Thyroid gland (tissue), 4 donors: Measurements from ENCODE around the gene RAB44. TPM values are rescaled to one million over a fixed set of nuclear protein-coding genes. Genes with fewer than 3 reads are reported as not detected.

Source experiments
- DNase-seq, 2 donors: peaks; one replicate each; pipeline ENCODE4 v3.0.0-alpha.2; 2019
- H3K27ac ChIP-seq, 3 donors: fragments of 200-600 bp; sonication (generic); 1 replicate in 2 of 3; 2 replicates in 1 of 3; pipeline ENCODE4 v1.5.1; 2016 to 2019; ENCODE audit warnings: mild to moderate bottlenecking in 1 of 3, moderate library complexity in 1 of 3
- H3K27me3 ChIP-seq: fragments of 200-600 bp; sonication (generic); one replicate; pipeline ENCODE4 v1.5.1; 2019
- H3K36me3 ChIP-seq, 2 donors: fragments of 200-600 bp; sonication (generic); one replicate each; pipeline ENCODE4 v1.5.1; 2016 to 2019
- H3K4me1 ChIP-seq, 2 donors: fragments of 200-600 bp; sonication (generic); one replicate each; pipeline ENCODE4 v1.5.1; 2017 to 2019
- H3K4me3 ChIP-seq, 3 donors: fragments of 200-600 bp; sonication (generic); replicated peaks in 1 of 3; 1 replicate in 2 of 3; 2 replicates in 1 of 3; pipeline ENCODE4 v1.5.1; 2016; ENCODE audit warnings: mild to moderate bottlenecking in 1 of 3
- H3K9me3 ChIP-seq: fragments of 200-600 bp; sonication (generic); one replicate; pipeline ENCODE4 v1.5.1; 2017
- CTCF ChIP-seq, 6 experiments: fragments of 200-600 bp in 3 of 6; fragments of 450-650 bp in 3 of 6; sonication (generic) in 3 of 6; IDR thresholded peaks; one replicate each; pipeline ENCODE4 v1.5.1; 2016 to 2019; ENCODE audit warnings: antibody characterized with exemption in 6 of 6, mild to moderate bottlenecking in 2 of 6, inconsistent platforms in 1 of 6, moderate library complexity in 1 of 6
- POLR2A ChIP-seq, 2 donors: fragments of 450-650 bp; IDR thresholded peaks; one replicate each; pipeline ENCODE4 v1.6.1; 2017; ENCODE audit warnings: antibody characterized with exemption in 2 of 2, mild to moderate bottlenecking in 2 of 2, moderate library complexity in 1 of 2
- WGBS, 2 donors: methylation state at CpG; one replicate each; pipeline ENCODE4 v1.1.5; 2017; 5-methylcytosine and 5-hydroxymethylcytosine counted together
- intact Hi-C: fragments of 100-400 bp; cut with DNase I; formaldehyde crosslinking; loops from one replicate; pipeline ENCODE4 v1.15.1; 2023
- total RNA-seq, 4 donors: library from RNA; depleted of rRNA; stranded (reverse); fragments of >200 nt; gene quantifications; one replicate each; pipeline ENCODE4 v1.2.3, GENCODE V29; 2016

The RAB44 gene
- total RNA-seq, 4 donors from 2014 or later: 0.11 TPM; not detected in 3

- Histone ChIP-seq H3K4me1 (peaks cover 22% of the 10 kb centered on the region in 2 donors), H3K36me3 (no peaks in the 10 kb centered on the region), H3K4me3 (no peak overlapping the region), H3K27ac (no peak overlapping the region), H3K9me3 (no peaks in the 10 kb centered on the region), H3K27me3 (no peaks in the 10 kb centered on the region)
- WGBS, 2 donors: 89 to 96% methylated on average over 7 of the region's 7 CpGs
- TF ChIP-seq CTCF (IDR thresholded peaks at IDR 0.05) (no peak), POLR2A (IDR thresholded peaks at IDR 0.05) (no peak)
- DNase-seq: no peak
- intact Hi-C loops: loop anchor here (10.0 kb wide), 1 partner anchor 329 kb away; no protein-coding TSS in a partner anchor
Observed at GRCh38 chr6:36753671-36754405, 56.2 kb downstream of the RAB44 start.

GRCh38 chr6:36754582-36755434 is 57.2 kb downstream of the RAB44 start:
- H3K36me3 ChIP-seq: no peaks in the 10 kb centered on the region
- no peaks in the 10 kb centered on the region for H3K9me3 ChIP-seq
- no peak overlapping the region for H3K4me3 ChIP-seq
- no peak overlapping the region for H3K27ac ChIP-seq
- TF ChIP-seq CTCF (IDR thresholded peaks at IDR 0.05) (no peak), POLR2A (IDR thresholded peaks at IDR 0.05) (no peak)
- no peak for DNase-seq
- no peaks in the 10 kb centered on the region for H3K27me3 ChIP-seq
- 86 to 93% methylated on average over 9 of the region's 9 CpGs for WGBS, 2 donors
- intact Hi-C loops: loop anchor here (5.0 to 10.0 kb wide), 3 partner anchors 33 to 330 kb away; no protein-coding TSS in a partner anchor
- H3K4me1 ChIP-seq: peaks cover 22 to 23% of the 10 kb centered on the region in 2 donors

GRCh38 chr6:36755435-36756348 is 58.1 kb downstream of the RAB44 start:
- WGBS, 2 donors: 65 to 80% methylated on average over 19 of the region's 19 CpGs
- Histone ChIP-seq H3K4me3 (no peak overlapping the region), H3K27ac (no peak overlapping the region), H3K9me3 (no peaks in the 10 kb centered on the region), H3K4me1 (peaks cover 22 to 23% of the 10 kb centered on the region in 2 donors), H3K36me3 (no peaks in the 10 kb centered on the region), H3K27me3 (no peaks in the 10 kb centered on the region)
- no peak for TF ChIP-seq POLR2A (IDR thresholded peaks at IDR 0.05)
- no peak for TF ChIP-seq CTCF (IDR thresholded peaks at IDR 0.05)
- no peak for DNase-seq
- intact Hi-C loops: loop anchor here (5.0 to 10.0 kb wide), 3 partner anchors 33 to 331 kb away; no protein-coding TSS in a partner anchor

- no peak overlapping the region for H3K4me3 ChIP-seq
- 84 to 87% methylated on average over 7 to 8 of the region's 8 CpGs for WGBS, 2 donors
- TF ChIP-seq POLR2A (IDR thresholded peaks at IDR 0.05): no peak
- TF ChIP-seq CTCF (IDR thresholded peaks at IDR 0.05): no peak
- DNase-seq: no peak
- intact Hi-C loops: loop anchor here (5.0 to 10.0 kb wide), 3 partner anchors 34 to 332 kb away; no protein-coding TSS in a partner anchor
- H3K27ac ChIP-seq: no peak overlapping the region
- H3K36me3 ChIP-seq: no peaks in the 10 kb centered on the region
- H3K9me3 ChIP-seq: no peaks in the 10 kb centered on the region
- peaks cover 21 to 23% of the 10 kb centered on the region in 2 donors for H3K4me1 ChIP-seq
- no peaks in the 10 kb centered on the region for H3K27me3 ChIP-seq
Observed at GRCh38 chr6:36756786-36757185, 59.2 kb downstream of the RAB44 start.
